ENCODE measurements around the gene PTX4. TPM values are rescaled to one million over a fixed set of nuclear protein-coding genes. Genes with fewer than 3 reads are reported as not detected.

The PTX4 gene
- polyA plus RNA-seq, 1 of the 3 experiments (the other 2 are of a cell fraction), result not detected

GRCh38 chr16:1491327-1491726 lies 2.6 kb upstream of the PTX4 start:
- no peak for DNase-seq
- H4K20me1 ChIP-seq (ENCODE audit: insufficient read depth), result no peaks in the 10 kb centered on the region
- H3K9ac ChIP-seq, result no peak overlapping the region
- no peak overlapping the region for H3K27ac ChIP-seq (ENCODE audit: low read depth in 2 of 2, low read length in 1 of 2)
- CTCF ChIA-PET, result no interaction called here
- H3K9me2 ChIP-seq, result no peaks in the 10 kb centered on the region
- H3K4me3 ChIP-seq (ENCODE audit: low read depth in 2 of 2, low read length in 1 of 2), result no peak overlapping the region
- no peak for TF ChIP-seq USF1 (IDR thresholded peaks at IDR 0.05; ENCODE audit: borderline replicate concordance, low read depth)
- no peak for TF ChIP-seq RXRA (IDR thresholded peaks at IDR 0.05; ENCODE audit: borderline replicate concordance, low read depth)
- TF ChIP-seq PBX3 (IDR thresholded peaks at IDR 0.05), result no peak
- no peak for TF ChIP-seq SMC3 (IDR thresholded peaks at IDR 0.05; ENCODE audit: low read depth, low read length)
- no peak for TF ChIP-seq MAX (IDR thresholded peaks at IDR 0.05; ENCODE audit: low read depth)
- no peak for TF ChIP-seq RAD21 (IDR thresholded peaks at IDR 0.05; ENCODE audit: low read length)
- TF ChIP-seq FOSL2 (IDR thresholded peaks at IDR 0.05; ENCODE audit: borderline replicate concordance, low read depth), result no peak
- no peak for TF ChIP-seq ELF1 (IDR thresholded peaks at IDR 0.05)
- TF ChIP-seq TAF1 (IDR thresholded peaks at IDR 0.05; ENCODE audit: borderline replicate concordance, low read depth, low read length), result no peak
- TF ChIP-seq MXI1 (IDR thresholded peaks at IDR 0.05; ENCODE audit: low read depth, low read length), result no peak
- TF ChIP-seq EZH2phosphoT487 (IDR thresholded peaks at IDR 0.05; ENCODE audit: borderline replicate concordance, low read depth), result no peak
- TF ChIP-seq CTCF (IDR thresholded peaks at IDR 0.05), result no peak
- no peak for TF ChIP-seq SIN3A (IDR thresholded peaks at IDR 0.05; ENCODE audit: borderline replicate concordance, low read depth, low read length)
- no peak for TF ChIP-seq CHD2 (IDR thresholded peaks at IDR 0.05; ENCODE audit: low read length, partially characterized antibody)
- TF ChIP-seq USF2 (IDR thresholded peaks at IDR 0.05; ENCODE audit: borderline replicate concordance, low read depth, low read length), result no peak
- TF ChIP-seq FOXJ3 (CRISPR knock-in tag; IDR thresholded peaks at IDR 0.05), result no peak
- H3K4me1 ChIP-seq (ENCODE audit: control insufficient read depth in 1 of 2, insufficient read depth in 2 of 2, low read depth in 1 of 2, low read length in 1 of 2), result peaks cover 0 to 17% of the 10 kb centered on the region in 2 experiments; a peak in 1 of 4 replicates
- H3K79me2 ChIP-seq (ENCODE audit: insufficient read depth), result peaks cover 17% of the 10 kb centered on the region; the same call in 1 of the 2 replicates
- no peaks in the 10 kb centered on the region for H3F3A ChIP-seq (replicated peaks; ENCODE audit: insufficient read depth)
- WGBS (ENCODE audit: low lambda C conversion rate), result 96% methylated on average over 12 of the region's 12 CpGs
- POLR2A ChIA-PET, result no interaction called here
- H3K9me3 ChIP-seq, result no peaks in the 10 kb centered on the region
- no peak overlapping the region for H3K4me2 ChIP-seq
- H3K36me3 ChIP-seq (replicated peaks in 1 of 2; ENCODE audit: control insufficient read depth in 1 of 2, insufficient read depth in 2 of 2, low read length in 1 of 2), result peaks cover 0 to 17% of the 10 kb centered on the region in 2 experiments
- no peaks in the 10 kb centered on the region for H3K27me3 ChIP-seq (ENCODE audit: insufficient read depth)
- no peak overlapping the region for H2AFZ ChIP-seq (ENCODE audit: low read depth)
